GDM1 (cell line): Measurements from ENCODE around the gene LSM11.

Experiments used
- DNase-seq: peaks from one replicate; lab custom pipeline; 2025; lab: John Stamatoyannopoulos, UW

LSM11 gene

GRCh38 chr5:157772127-157772526, 28.6 kb downstream of the LSM11 start:
- no peak for DNase-seq

DNA sequence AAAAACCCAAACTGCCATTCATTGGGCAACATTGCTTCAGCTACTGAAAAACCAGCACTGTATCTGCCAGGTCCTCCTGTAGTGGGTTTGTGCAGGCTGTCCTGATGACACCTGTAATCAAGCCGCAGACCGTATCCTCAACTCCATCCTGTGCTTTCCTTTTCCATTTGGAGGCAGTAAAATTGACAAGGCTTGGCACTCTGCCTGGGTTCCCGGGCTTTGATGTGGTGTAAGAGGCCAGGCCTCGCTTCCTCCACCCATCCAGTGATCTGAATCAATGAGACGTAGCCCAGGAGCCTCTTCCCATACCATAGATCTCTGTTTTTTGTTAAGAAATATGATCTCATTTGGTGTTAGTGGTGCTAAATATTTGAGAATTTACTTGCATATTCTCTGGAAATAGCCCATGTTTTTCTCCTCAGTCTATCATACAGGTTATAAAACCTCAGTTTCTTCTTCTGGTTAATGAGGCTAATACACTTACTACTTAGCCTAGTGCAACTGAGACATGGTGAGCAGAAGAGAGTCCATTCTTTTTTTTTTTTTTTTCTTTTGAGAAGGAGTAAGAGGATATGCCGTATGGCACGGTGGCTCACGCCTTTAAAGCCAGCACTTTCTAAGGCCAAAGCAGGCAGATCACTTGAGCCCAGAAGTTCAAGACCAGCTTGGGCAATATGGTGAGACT, 34.8 kb downstream of the LSM11 start:
- DNase-seq, result no peak

DNA sequence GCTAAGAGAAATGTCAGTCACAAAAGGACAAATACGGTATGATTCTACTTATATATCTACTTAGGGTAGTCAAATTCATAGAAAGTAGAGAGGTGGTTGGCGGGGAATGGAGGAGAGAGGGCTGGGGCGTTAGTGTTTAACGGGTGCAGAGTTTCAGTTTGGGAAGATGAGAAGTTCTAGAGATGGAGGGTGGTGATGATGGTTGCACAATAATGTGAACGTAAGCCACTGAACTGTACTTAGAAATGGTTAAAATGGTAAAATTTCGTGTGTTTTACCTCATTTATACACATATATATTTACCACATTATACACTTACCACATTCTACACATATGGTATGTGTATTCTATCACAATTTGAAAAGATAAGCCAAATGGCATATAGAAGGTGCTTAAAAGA, 35.7 kb downstream of the LSM11 start:
- no peak for DNase-seq

GRCh38 chr5:157785801-157786200, 42.3 kb downstream of the LSM11 start:
- no peak for DNase-seq

- no peak for DNase-seq
These were observed 49.8 kb downstream of the LSM11 start for GRCh38 chr5:157793301-157793700.

- no peak for DNase-seq
These were observed 56.1 kb downstream of the LSM11 start for GRCh38 chr5:157799578-157799977.

GRCh38 chr5:157800137-157800536, 56.6 kb downstream of the LSM11 start:
- no peak for DNase-seq

DNA sequence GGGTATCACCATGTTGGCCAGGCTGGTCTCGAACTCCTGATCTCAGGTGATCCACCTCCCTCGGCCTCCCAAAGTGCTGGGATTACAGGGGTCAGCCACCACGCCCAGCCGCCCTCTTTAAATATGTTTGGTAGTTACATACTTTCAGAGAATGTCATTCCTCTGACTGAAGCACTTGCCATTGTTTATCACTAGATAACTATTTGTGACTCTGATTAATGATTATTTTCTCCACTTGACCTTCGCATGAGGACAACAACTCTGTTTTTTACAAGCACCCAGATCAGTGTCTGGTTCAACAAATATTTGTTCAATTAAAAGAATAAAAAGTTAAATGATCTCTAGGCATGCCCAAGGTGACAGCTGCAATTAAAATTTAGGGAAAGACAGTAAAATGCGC, 59.2 kb downstream of the LSM11 start:
- no peak for DNase-seq

GRCh38 chr5:157808043-157808442, 64.5 kb downstream of the LSM11 start:
- no peak for DNase-seq
